GM20000 (cell line): ENCODE measurements around the gene SKIDA1.

ENCODE experiments used
- DNase-seq: peaks from one replicate; pipeline ENCODE4 v3.0.0; 2012; ENCODE audit warnings: low spot score
- CTCF ChIP-seq: IDR thresholded peaks from 2 replicates; pipeline ENCODE4 v1.5.1; 2012; ENCODE audit warnings: mild to moderate bottlenecking, control low read depth; ENCODE audit errors: extremely low read depth, missing control alignments

The SKIDA1 gene

GRCh38 chr10:21518149-21518640 lies 7.3 kb downstream of the SKIDA1 start:
- DNase-seq = peak; percentile 28

GRCh38 chr10:21517134-21518031 lies 8.1 kb downstream of the SKIDA1 start:
- no peak for TF ChIP-seq CTCF
- peak; percentile 72 for DNase-seq

More at GRCh38 chr10:21518149-21518640, 7.3 kb downstream of the SKIDA1 start:
- no peak for TF ChIP-seq CTCF

GRCh38 chr10:21516242-21517131 lies 9.0 kb downstream of the SKIDA1 start:
- TF ChIP-seq CTCF = no peak
- peak; percentile 85 for DNase-seq

- TF ChIP-seq CTCF = no peak
- no peak for DNase-seq
These were observed 9.9 kb downstream of the SKIDA1 start for GRCh38 chr10:21515361-21516241.

GRCh38 chr10:21514818-21515351 lies 10.6 kb downstream of the SKIDA1 start:
- TF ChIP-seq CTCF = no peak
- no peak for DNase-seq

- TF ChIP-seq CTCF = no peak
- no peak for DNase-seq
These were observed 11.2 kb downstream of the SKIDA1 start for GRCh38 chr10:21514129-21514817.
